ENCODE results near the gene TMPRSS9. TPM values are rescaled to one million over a fixed set of nuclear protein-coding genes. Genes with fewer than 3 reads are reported as not detected.
A peak's percentile ranks its signal among the peaks of the same experiment; 100 is the strongest.

TMPRSS9 gene
- total and polyA plus RNA-seq, 2 of the 13 experiments (the other 11 are each of a cell fraction or from before 2014, with no cell fraction given): 2.5 to 5.2 TPM

DNA sequence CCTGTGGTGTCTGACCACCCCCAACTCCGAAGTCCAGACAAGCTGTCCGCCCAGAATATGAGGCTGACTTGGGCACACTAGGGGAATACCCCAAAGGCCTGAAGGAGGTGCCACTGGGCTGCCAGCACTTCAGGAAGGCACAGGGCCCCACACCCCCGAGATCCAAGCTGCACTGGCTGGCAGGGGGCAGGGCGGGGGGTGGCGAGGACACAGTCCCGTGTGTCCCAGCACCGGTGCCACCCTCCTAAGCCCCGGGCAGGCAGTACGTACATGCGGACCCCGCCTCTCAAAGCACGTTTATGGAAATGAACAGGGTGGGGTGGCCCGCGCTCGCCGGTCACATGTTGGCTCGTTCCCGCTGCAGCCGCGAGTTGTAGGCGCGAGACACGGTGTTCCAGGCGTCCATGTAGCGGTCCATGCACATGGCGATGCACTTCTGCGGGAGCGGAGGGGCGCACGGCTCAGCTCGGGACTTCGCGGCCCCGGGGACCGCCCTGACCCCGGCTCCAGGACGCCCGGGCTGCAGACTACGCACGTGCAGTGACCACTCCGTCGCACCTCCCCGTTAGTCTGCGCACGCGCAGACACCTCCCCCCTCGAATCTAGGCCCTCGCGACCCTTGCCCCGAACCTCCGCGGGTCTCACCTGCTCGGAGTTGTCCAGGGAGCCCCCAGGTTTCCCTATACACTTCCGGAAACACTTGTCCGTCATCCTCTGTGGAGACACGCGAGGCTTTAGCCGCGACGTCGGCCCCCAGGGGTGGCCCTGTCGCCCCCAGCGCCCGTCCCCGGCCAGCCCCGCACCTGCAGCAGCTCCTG lies 66.8 kb downstream of the TMPRSS9 start (continued):
- TF ChIP-seq ZFP36L1 (CRISPR knock-in tag; IDR thresholded peaks at IDR 0.05) (no peak), NCOR1 (IDR thresholded peaks at IDR 0.05; ENCODE audit: borderline replicate concordance, low read length) (no peak), ZNF839 (CRISPR knock-in tag; IDR thresholded peaks at IDR 0.05; ENCODE audit: borderline replicate concordance) (no peak), ZNF530 (CRISPR knock-in tag; IDR thresholded peaks at IDR 0.05; ENCODE audit: low read depth) (no peak), EED (CRISPR knock-in tag; IDR thresholded peaks at IDR 0.05) (no peak; the same call in 1 of the 2 replicates), ZNF44 (CRISPR knock-in tag; IDR thresholded peaks at IDR 0.05) (peak; percentile 27; the same call in 1 of the 2 replicates), CCDC6 (CRISPR knock-in tag; IDR thresholded peaks at IDR 0.05) (peak; percentile 64), RFXAP (CRISPR knock-in tag; IDR thresholded peaks at IDR 0.05; ENCODE audit: borderline replicate concordance) (no peak; the same call in 1 of the 2 replicates), HIVEP1 (CRISPR knock-in tag; IDR thresholded peaks at IDR 0.05) (no peak), ZNF746 (CRISPR knock-in tag; IDR thresholded peaks at IDR 0.05) (no peak), FOXO1 (CRISPR knock-in tag; IDR thresholded peaks at IDR 0.05) (no peak), THYN1 (CRISPR knock-in tag; IDR thresholded peaks at IDR 0.05; ENCODE audit: borderline replicate concordance, low read depth) (no peak), ZNF121 (CRISPR knock-in tag; IDR thresholded peaks at IDR 0.05) (0 out of 2 replicates have a peak, but pooled peaks have one; percentile 36), MXI1 (IDR thresholded peaks at IDR 0.05; ENCODE audit: borderline replicate concordance, low read depth, low read length) (peak; percentile 34; the same call in 1 of the 3 replicates)
- TF ChIP-seq, protein P1, sequence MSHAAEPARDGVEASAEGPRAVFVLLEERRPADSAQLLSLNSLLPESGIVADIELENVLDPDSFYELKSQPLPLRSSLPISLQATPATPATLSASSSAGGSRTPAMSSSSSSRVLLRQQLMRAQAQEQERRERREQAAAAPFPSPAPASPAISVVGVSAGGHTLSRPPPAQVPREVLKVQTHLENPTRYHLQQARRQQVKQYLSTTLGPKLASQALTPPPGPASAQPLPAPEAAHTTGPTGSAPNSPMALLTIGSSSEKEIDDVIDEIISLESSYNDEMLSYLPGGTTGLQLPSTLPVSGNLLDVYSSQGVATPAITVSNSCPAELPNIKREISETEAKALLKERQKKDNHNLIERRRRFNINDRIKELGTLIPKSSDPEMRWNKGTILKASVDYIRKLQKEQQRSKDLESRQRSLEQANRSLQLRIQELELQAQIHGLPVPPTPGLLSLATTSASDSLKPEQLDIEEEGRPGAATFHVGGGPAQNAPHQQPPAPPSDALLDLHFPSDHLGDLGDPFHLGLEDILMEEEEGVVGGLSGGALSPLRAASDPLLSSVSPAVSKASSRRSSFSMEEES (CRISPR knock-in tag; IDR thresholded peaks at IDR 0.05): no peak; the same call in 1 of the 2 replicates
- TF ChIP-seq, protein P2, sequence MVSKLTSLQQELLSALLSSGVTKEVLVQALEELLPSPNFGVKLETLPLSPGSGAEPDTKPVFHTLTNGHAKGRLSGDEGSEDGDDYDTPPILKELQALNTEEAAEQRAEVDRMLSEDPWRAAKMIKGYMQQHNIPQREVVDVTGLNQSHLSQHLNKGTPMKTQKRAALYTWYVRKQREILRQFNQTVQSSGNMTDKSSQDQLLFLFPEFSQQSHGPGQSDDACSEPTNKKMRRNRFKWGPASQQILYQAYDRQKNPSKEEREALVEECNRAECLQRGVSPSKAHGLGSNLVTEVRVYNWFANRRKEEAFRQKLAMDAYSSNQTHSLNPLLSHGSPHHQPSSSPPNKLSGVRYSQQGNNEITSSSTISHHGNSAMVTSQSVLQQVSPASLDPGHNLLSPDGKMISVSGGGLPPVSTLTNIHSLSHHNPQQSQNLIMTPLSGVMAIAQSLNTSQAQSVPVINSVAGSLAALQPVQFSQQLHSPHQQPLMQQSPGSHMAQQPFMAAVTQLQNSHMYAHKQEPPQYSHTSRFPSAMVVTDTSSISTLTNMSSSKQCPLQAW (CRISPR knock-in tag; IDR thresholded peaks at IDR 0.05): no peak
- TF ChIP-seq, protein P3, sequence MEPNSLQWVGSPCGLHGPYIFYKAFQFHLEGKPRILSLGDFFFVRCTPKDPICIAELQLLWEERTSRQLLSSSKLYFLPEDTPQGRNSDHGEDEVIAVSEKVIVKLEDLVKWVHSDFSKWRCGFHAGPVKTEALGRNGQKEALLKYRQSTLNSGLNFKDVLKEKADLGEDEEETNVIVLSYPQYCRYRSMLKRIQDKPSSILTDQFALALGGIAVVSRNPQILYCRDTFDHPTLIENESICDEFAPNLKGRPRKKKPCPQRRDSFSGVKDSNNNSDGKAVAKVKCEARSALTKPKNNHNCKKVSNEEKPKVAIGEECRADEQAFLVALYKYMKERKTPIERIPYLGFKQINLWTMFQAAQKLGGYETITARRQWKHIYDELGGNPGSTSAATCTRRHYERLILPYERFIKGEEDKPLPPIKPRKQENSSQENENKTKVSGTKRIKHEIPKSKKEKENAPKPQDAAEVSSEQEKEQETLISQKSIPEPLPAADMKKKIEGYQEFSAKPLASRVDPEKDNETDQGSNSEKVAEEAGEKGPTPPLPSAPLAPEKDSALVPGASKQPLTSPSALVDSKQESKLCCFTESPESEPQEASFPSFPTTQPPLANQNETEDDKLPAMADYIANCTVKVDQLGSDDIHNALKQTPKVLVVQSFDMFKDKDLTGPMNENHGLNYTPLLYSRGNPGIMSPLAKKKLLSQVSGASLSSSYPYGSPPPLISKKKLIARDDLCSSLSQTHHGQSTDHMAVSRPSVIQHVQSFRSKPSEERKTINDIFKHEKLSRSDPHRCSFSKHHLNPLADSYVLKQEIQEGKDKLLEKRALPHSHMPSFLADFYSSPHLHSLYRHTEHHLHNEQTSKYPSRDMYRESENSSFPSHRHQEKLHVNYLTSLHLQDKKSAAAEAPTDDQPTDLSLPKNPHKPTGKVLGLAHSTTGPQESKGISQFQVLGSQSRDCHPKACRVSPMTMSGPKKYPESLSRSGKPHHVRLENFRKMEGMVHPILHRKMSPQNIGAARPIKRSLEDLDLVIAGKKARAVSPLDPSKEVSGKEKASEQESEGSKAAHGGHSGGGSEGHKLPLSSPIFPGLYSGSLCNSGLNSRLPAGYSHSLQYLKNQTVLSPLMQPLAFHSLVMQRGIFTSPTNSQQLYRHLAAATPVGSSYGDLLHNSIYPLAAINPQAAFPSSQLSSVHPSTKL (CRISPR knock-in tag; IDR thresholded peaks at IDR 0.05): no peak; the same call in 1 of the 2 replicates
- TF ChIP-seq, protein P4, sequence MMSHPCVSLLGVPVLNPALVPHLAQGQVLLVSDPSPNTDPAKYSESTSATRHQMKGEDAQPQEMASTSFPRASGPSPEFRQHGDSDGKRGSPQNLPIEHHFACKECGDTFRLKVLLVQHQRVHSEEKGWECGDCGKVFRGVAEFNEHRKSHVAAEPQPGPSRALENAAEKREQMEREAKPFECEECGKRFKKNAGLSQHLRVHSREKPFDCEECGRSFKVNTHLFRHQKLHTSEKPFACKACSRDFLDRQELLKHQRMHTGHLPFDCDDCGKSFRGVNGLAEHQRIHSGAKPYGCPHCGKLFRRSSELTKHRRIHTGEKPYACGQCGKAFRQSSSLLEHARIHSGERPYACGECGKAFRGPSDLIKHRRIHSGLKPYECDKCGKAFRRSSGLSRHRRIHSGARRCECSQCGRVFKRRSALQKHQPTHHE (CRISPR knock-in tag; IDR thresholded peaks at IDR 0.05; ENCODE audit: borderline replicate concordance): no peak
